ENCODE measurements around the gene CEP192.

- no peak for TF ChIP-seq POLR2AphosphoS5 (IDR thresholded peaks at IDR 0.05)
- TF ChIP-seq CTCF (IDR thresholded peaks at IDR 0.05): no peak
- TF ChIP-seq POLR2A (IDR thresholded peaks at IDR 0.05): no peak
These were observed 44.2 kb downstream of the CEP192 start for GRCh38 chr18:13035249-13035914.
